Endothelial cell of umbilical vein (primary cell): ENCODE data around the gene GPD1. TPM values are rescaled to one million over a fixed set of nuclear protein-coding genes. Genes with fewer than 3 reads are reported as not detected.

Experiments used
- BruUV-seq: library from RNA; stranded (reverse); fragments of 400-500 nt; replicated peaks from 2 replicates; lab custom pipeline; 2021; lab: Mats Ljungman, UMichigan
- CTCF ChIA-PET: fragments of 300-600, 350-600 bp; sonication (Branson Sonifier 250); formaldehyde crosslinking; loops from one replicate; lab custom pipeline; 2021; ENCODE audit warnings: antibody characterized with exemption, inconsistent platforms; lab: Charles Lee
- POLR2A ChIA-PET: fragments of 300-600, 350-600 bp; sonication (Branson Sonifier 250); formaldehyde crosslinking; loops from one replicate; lab custom pipeline; 2021; ENCODE audit warnings: antibody characterized with exemption, inconsistent platforms; lab: Charles Lee
- DNase-seq: peaks from one replicate; pipeline ENCODE4 v3.0.0-alpha.2; 2011; ENCODE audit warnings: low read depth, low spot score
- FAIRE-seq: peaks from 2 replicates; lab custom pipeline; 2011; peaks lifted over from hg19 to GRCh38; lab: Jason Lieb, UNC
- H2AFZ ChIP-seq: 2 replicates; pipeline ENCODE4 v1.6.0; 2012; ENCODE audit warnings: low read depth, low read length, control low read depth, inconsistent platforms
- H3K27ac ChIP-seq: 2 replicates; pipeline ENCODE4 v1.5.1; 2011; ENCODE audit warnings: low read depth, mild to moderate bottlenecking, control low read depth, low read length, moderate library complexity; ENCODE audit not compliant: insufficient read depth
- H3K27me3 ChIP-seq, 2 experiments: 2 replicates each; pipeline versions ENCODE4 v1.6.0 to v1.6.1; 2011; ENCODE audit warnings: low read length in 2 of 2, mixed read lengths in 1 of 2; ENCODE audit not compliant: control insufficient read depth in 2 of 2, insufficient read depth in 2 of 2
- H3K36me3 ChIP-seq, 2 experiments: 2 replicates in 1 of 2; 3 replicates in 1 of 2; pipeline ENCODE4 v1.5.1; 2011; ENCODE audit warnings: low read length in 2 of 2, mild to moderate bottlenecking in 1 of 2, moderate library complexity in 1 of 2; ENCODE audit not compliant: control insufficient read depth in 2 of 2, insufficient read depth in 2 of 2; ENCODE audit errors: extremely low read depth in 1 of 2
- H3K4me1 ChIP-seq: 3 replicates; pipeline ENCODE4 v1.5.1; 2011; ENCODE audit warnings: mild to moderate bottlenecking, low read length; ENCODE audit not compliant: control insufficient read depth, insufficient read depth; ENCODE audit errors: extremely low read depth
- H3K4me2 ChIP-seq: 2 replicates; pipeline ENCODE4 v1.6.1; 2011; ENCODE audit warnings: low read length, control low read depth, mixed read lengths; ENCODE audit not compliant: insufficient read depth
- H3K4me3 ChIP-seq, 3 experiments: fragments of 200-600 bp in 1 of 3; sonication (generic), shearing (Covaris generic) in 1 of 3; replicated peaks in 1 of 3; 2 replicates each; pipeline ENCODE4 v1.5.1; 2011 to 2016; ENCODE audit warnings: control low read depth in 3 of 3, low read length in 3 of 3, mild to moderate bottlenecking in 2 of 3, inconsistent platforms in 1 of 3, low read depth in 1 of 3, moderate library complexity in 1 of 3; ENCODE audit not compliant: insufficient read depth in 1 of 3
- H3K79me2 ChIP-seq: 2 replicates; pipeline ENCODE4 v1.6.0; 2012; ENCODE audit warnings: low read length, inconsistent platforms; ENCODE audit not compliant: control insufficient read depth, insufficient read depth
- H3K9ac ChIP-seq: replicated peaks from 2 replicates; pipeline ENCODE3; 2011; ENCODE audit warnings: low read length, control low read depth; ENCODE audit not compliant: insufficient read depth; ENCODE audit errors: extremely low read depth
- H3K9me1 ChIP-seq: replicated peaks from 3 replicates; pipeline ENCODE4 v1.6.0; 2011; ENCODE audit warnings: mild to moderate bottlenecking, low read length; ENCODE audit not compliant: control insufficient read depth, insufficient read depth; ENCODE audit errors: extremely low read depth
- H3K9me3 ChIP-seq: replicated peaks from 2 replicates; pipeline ENCODE4 v1.5.1; 2012; ENCODE audit warnings: low read length, inconsistent platforms; ENCODE audit not compliant: control insufficient read depth, insufficient read depth
- H4K20me1 ChIP-seq: replicated peaks from 2 replicates; pipeline ENCODE3; 2011; ENCODE audit warnings: mild to moderate bottlenecking, low read length; ENCODE audit not compliant: control insufficient read depth, insufficient read depth; ENCODE audit errors: extremely low read depth
- CTCF ChIP-seq, 2 donors: IDR thresholded peaks; 1 replicate in 1 of 2; 2 replicates in 1 of 2; pipeline ENCODE4 v1.5.1; 2011; ENCODE audit warnings: low read length in 2 of 2, mild to moderate bottlenecking in 2 of 2, moderate library complexity in 2 of 2, control low read depth in 1 of 2, inconsistent platforms in 1 of 2, low read depth in 1 of 2; ENCODE audit not compliant: insufficient read depth in 1 of 2; ENCODE audit errors: extremely low read depth in 1 of 2
- EZH2 ChIP-seq: IDR thresholded peaks from 2 replicates; pipeline ENCODE4 v1.6.1; 2012; ENCODE audit warnings: borderline replicate concordance, low read depth, mild to moderate bottlenecking, moderate library complexity, low read length, inconsistent platforms; ENCODE audit not compliant: severe bottlenecking
- FOS ChIP-seq: IDR thresholded peaks from 2 replicates; pipeline ENCODE4 v1.6.1; 2011; ENCODE audit warnings: mild to moderate bottlenecking, low read length, moderate library complexity, borderline replicate concordance; ENCODE audit not compliant: insufficient read depth
- GATA2 ChIP-seq: IDR thresholded peaks from 2 replicates; pipeline ENCODE4 v1.7.0; 2011; ENCODE audit warnings: low read depth, mild to moderate bottlenecking, moderate library complexity, mixed read lengths, low read length; ENCODE audit not compliant: insufficient read length, insufficient read depth
- JUN ChIP-seq: IDR thresholded peaks from 2 replicates; pipeline ENCODE4 v1.6.1; 2011; ENCODE audit warnings: borderline replicate concordance, low read depth; ENCODE audit not compliant: insufficient read length, insufficient read depth
- MAX ChIP-seq: IDR thresholded peaks from 2 replicates; pipeline ENCODE4 v1.6.1; 2011; ENCODE audit not compliant: insufficient read depth, insufficient read length
- MYC ChIP-seq: IDR thresholded peaks from one replicate; pipeline ENCODE4 v1.6.1; 2011; ENCODE audit warnings: mild to moderate bottlenecking, low read depth, low read length
- POLR2A ChIP-seq: IDR thresholded peaks from 2 replicates; pipeline ENCODE4 v1.6.1; 2012; ENCODE audit warnings: low read depth, mild to moderate bottlenecking, control low read depth, low read length
- POLR2AphosphoS5 ChIP-seq: IDR thresholded peaks from 2 replicates; pipeline ENCODE4 v1.6.1; 2012; ENCODE audit warnings: low read depth, mild to moderate bottlenecking, control low read depth, low read length, moderate library complexity; ENCODE audit not compliant: insufficient read depth
- dilution Hi-C: fragments of 300-500 bp; cut with MboI; formaldehyde crosslinking; loops from one replicate; pipeline ENCODE4 v1.15.0; 2019; ENCODE audit warnings: low sequenced_read_pairs; ENCODE audit not compliant: extremely low pct_ligation_motif_present
- intact Hi-C: fragments of 100-400 bp; cut with micrococcal nuclease; formaldehyde crosslinking; loops from one replicate; pipeline ENCODE4 v1.10.0; 2022
- polyA plus RNA-seq, 4 experiments: library from polyadenylated mRNA; depleted of rRNA in 3 of 4; stranded (reverse) in 3 of 4; unstranded in 1 of 4; fragments of >200 nt; gene quantifications; 2 replicates each; pipeline versions ENCODE4 v1.2.1 to v1.2.3, GENCODE V29; 2011 to 2012; ENCODE audit warnings: missing spikeins in 1 of 4
- total RNA-seq: library from RNA; stranded (reverse); gene quantifications from 2 replicates; pipeline ENCODE4 v1.2.3, GENCODE V29; 2021

Gene GPD1
- total and polyA plus RNA-seq, 2 donors (not counting 3 experiments of a cell fraction or from before 2014, with no cell fraction given), result 0.07 TPM; not detected in 1

- H3K9me3 ChIP-seq, result no peaks in the 10 kb centered on the region
- no peak overlapping the region for H3K4me2 ChIP-seq
- H2AFZ ChIP-seq, result no peak overlapping the region
- no peak overlapping the region for H3K4me3 ChIP-seq
- POLR2A ChIA-PET, result interaction anchor here (0.6 kb wide), 1 partner anchor 66 kb away, joined by 4 read pairs; no protein-coding TSS in a partner anchor
- intact Hi-C loops (loop anchor here (1.0 to 2.0 kb wide), 4 partner anchors 17 to 280 kb away; no protein-coding TSS in a partner anchor), dilution Hi-C loops (loop anchor here (25.0 kb wide), 1 partner anchor 94 kb away; the partner anchor contains the start of genes AQP2, AQP5 and AQP6)
- CTCF ChIA-PET, result interaction anchor here (0.6 to 11.2 kb wide), 33 partner anchors 9 to 218 kb away, joined by 3 to 191 read pairs (median 6); partner anchors contain the start of genes AQP6, BCDIN3D and RACGAP1
- no peak overlapping the region for H3K27ac ChIP-seq
- H3K9me1 ChIP-seq, result no peaks in the 10 kb centered on the region
- TF ChIP-seq POLR2AphosphoS5 (no peak), CTCF (IDR thresholded peaks at IDR 0.05; ENCODE audit: extremely low read depth in 1 of 2, insufficient read depth in 1 of 2, low read depth in 1 of 2, low read length in 2 of 2) (no peak), MYC (no peak), MAX (no peak), GATA2 (no peak), FOS (no peak), POLR2A (no peak), JUN (no peak), EZH2 (no peak)
- DNase-seq (no peak), FAIRE-seq (no peak)
- H3K36me3 ChIP-seq, result no peaks in the 10 kb centered on the region
- H3K4me1 ChIP-seq, result peaks cover 5% of the 10 kb centered on the region
- peaks cover 54 to 55% of the 10 kb centered on the region in 2 experiments for H3K27me3 ChIP-seq
- H4K20me1 ChIP-seq, result no peaks in the 10 kb centered on the region
- no TSS peak for BruUV-seq
- H3K9ac ChIP-seq, result no peak overlapping the region
- no peaks in the 10 kb centered on the region for H3K79me2 ChIP-seq
These were observed 47.2 kb upstream of the GPD1 start for GRCh38 chr12:50056639-50056976.
